DMS53 treated with DMSO at 0.1 percent for 48 hours (cell line): ENCODE data around the gene BAHCC1.

Source experiments
- DNase-seq: peaks from one replicate; lab custom pipeline; 2025; ENCODE audit not compliant: unreplicated experiment; lab: John Stamatoyannopoulos, UW

BAHCC1 gene

DNA sequence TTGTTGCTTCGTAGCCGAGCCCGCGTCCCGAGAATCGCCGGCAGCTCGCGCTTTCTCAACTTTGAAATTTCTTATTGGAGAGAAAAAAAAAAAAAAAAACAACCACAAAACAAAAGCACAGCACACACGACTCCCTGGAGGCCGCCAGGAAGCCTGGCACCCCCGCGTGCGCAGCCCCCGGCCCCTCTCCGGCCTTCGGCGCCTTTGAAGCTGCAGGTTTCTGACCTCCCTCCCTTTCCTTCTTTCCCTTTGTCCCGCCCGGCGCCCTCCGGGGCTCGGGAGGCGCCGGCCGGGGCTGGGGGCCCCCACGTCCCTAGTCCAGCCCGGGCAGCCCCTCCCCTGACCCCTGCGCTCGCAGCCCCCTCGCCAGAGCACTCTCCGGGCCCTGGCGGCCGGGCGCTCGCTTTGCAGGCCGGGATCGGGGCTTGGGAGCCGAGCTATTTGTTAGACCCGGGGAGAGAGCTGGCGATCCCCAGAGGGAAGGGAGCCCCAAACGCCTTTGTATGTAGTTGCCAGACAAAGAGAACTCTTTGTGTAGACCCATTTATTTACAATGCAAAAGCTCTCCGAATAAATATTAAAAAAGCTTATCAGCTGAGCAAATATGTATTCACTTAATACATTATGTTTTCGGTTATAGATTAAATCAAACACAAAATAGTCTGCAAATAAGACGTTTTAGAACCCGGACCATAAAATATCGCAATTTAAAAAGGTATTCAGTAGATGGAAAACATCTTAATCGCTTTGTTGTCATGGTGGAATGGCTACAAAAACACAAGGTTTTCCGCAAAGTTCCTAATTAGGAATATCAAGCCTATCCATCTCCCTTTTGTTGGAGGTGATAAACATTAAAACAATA is 2.3 kb downstream of the BAHCC1 start:
- peak; percentile 27 for DNase-seq

DNA sequence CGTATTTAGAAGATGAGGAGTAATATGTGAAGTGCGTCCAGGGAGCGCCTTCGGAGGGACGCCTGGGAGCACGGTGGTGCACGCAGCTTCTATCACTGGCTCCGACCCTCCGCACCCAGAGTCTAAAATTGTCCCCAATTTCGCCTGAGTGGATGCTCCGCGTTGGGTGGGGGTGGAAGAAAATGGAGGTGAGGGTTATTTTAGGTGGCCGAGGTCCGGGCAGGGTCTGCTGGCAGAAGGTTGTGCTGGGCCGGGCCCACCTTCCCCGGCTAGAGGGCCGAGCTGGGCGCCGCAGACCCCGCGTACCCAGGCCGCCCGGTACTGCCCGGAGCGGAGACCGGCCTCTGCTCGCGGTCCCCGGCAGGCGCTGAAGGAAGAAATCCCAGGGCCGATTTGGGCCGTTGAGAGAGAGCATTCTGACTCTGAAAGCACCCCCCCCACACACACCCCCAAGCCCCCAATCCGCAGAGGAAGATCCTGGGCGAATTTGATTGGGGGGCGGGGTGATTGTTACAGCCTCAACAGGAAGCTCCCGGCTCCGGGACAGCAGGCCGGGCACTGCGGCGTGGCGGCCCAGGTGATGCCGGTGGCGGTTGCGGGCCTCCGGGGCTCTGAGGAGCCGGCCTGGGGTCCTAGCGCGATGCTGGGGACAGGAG is 3.0 kb downstream of the BAHCC1 start:
- DNase-seq: peak; percentile 17

DNA sequence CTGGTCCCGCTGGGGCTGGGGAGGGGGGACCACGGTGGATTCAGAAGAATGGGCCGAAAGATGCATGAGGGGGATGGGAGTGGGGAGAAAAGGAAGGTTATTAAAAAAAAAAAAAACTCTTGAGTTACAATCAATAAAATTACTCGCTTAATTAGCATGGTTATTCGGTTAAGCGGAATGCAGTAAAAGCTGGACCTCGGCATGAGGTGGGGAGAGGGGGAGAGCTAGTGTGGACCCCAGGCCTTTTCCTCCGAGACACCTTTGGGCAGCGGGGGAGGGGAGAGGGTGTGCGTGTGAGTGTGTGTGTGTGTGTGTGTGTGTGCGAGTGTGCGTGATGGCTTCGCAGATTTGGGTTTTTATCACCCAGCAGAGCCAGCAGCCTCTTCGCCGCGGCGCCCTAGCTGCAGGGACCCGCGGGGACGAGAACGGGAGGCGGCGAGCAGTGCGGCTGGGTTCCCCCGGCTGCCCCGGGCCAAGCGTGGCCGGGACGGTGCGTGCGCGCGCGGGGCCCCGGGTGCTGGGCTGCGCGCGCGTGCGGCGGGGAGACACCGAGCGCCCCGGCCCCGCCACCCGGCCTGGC is 3.7 kb downstream of the BAHCC1 start:
- no peak for DNase-seq

DNA sequence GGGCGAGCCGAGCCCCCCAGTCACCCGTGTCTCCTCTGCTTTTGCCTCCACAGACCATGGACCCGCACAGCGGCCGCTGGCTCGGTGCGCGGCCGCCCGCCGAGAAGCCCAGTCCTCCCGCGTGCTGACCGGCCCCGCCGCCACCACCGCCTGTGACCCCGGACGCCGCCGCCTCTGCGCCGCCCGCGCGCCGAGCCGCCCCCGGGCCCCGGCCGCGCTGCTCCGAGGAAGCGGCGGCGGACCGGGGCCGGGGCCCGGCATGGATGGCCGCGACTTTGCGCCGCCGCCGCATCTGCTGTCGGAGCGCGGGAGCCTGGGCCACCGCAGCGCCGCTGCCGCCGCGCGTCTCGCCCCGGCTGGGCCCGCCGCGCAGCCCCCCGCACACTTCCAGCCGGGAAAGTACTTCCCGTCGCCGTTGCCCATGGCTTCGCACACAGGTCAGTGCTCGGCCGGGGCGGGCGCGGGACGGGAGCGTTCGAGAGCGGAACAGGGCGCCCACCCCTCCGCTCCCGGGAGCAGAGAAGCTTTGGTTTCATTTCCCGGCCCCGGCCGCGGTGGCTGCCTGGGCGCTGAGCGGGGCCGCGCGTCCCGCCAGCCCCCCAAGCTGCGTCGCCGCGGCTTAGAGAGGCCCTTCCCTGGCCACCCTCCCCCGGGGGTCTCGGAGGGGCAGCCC is 4.4 kb downstream of the BAHCC1 start:
- DNase-seq: peak; percentile 22

DNA sequence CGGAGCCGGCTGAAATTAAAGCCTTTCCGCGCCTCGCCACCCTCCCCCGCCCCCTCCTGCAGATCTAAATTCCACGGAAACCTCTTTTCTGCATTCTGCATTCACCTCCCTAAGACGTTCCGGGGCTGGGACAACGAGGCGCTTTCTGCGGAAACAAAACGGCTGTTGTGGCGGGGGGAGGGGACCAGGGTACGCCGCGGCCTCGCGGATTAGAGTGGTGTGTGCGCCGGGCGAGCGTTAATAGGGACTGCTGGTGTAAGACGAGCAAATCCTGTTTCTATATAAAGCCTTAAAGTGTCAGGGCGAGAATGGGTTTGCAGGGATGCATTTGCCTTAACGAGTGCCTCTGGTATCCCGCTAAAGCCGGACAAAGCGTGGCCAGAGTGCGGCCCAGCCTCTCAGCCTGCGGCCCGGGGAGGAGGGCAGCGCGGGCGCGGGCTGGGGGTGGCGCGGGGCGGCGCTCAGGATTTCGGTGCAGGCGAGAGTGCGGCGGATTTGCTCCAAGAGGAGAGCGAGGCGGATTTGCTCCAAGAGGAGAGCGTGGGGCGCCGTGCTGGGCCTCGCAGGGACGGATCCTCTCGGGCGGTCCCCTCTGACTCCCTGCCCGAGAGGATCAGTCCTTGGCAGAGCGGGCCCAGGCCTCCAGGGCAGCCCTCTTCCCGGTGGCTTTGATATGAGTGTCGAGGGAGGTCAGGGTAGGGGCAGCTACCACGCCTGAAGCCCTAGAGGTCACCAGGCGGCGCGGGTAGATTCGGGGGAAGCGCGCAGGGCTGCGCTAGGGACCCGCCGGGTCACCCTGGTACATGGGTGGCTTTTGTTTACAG is 5.1 kb downstream of the BAHCC1 start:
- DNase-seq: peak; percentile 22

DNA sequence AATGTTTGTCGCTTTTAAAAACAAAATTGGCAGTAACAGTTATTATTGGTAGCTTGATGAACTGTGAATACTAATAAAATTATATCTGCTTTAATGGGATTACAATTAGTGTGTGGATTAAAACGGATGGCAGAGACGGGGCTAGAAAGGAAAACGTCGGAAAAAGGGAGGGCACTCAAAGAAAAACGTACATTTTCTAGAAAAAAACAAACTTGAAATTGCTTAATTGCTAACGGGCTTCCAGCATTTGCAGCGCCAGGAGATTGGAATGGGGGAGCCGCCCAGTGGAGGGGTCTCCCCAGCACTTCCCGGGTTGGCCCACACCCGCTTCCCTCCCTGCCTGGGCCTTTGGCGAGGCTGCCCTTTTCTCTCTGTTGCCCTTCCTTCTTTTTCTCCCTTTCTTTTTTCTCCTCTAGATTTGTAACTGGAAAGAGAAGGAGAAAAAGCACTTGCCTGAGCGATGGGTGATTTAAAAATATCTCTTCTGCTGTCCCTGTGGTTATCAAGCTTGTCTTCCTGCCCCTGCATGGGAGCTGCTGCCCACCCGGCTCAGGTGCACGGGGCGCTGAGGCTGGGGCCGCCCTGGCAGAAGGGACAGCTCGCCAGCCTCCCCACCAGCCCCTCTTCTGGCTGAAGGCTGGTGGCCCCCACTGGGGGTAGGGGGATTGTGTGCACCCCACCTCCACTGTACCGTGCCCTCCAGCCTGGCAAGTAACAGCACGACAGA is 5.9 kb downstream of the BAHCC1 start:
- no peak for DNase-seq

DNA sequence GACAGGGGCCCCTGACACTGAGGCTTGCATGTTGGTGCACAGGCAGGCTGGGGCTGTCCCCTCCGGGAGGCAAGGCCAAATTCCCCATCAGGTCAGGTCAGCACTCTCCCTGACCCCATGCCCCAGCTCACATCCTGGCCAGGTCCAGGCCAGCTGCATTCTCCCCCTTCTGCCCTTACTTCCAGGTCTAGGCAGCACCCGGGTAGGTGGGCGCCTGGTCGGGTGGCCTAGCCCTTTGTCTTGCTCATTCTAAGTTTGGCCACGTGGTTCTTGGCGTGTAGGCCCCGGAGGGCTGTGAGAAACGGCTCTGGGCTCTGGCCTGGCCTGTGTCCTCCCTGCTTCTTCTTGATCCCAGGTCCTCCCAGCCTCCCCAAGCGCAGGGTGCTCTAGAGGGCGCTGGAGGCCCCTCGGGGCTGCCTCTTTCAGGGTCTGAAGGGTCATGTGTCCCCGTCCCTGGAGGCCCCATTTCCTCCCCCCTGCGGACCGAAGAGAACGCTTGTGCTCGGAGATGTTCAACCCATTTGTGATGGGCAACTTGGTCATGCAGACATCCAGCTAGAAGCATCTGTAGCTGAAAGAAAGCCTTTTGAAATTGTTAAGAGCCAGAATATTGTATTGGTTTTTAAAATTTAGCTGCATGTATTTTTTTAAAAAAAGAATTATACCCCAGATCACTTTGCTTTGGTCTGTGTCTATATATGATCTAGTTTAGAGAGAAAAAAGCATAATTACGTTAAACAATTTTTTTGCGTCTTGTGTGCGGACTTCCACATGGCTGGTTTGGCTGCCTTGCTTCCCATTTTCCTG is 6.7 kb downstream of the BAHCC1 start:
- no peak for DNase-seq

DNA sequence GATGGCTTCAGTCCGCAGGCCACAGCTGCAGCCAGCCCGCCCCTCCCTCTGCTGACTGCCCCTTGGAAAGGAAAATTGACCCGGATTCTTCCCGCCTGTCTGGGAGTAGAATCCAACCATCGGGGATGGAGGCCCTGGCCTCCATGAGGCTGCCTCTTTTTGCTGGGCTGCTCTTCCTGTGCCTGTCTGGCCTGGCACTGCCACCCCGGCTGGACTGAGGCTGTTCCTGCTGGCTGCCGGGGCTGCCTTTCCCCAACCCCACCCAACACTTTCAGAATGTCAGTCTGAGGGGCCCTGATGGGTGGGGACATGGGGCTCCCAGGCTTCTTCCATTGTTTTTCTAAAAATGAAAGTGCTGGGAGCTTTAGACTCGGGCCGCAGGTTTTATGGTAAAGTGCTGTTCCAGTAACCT is 7.3 kb downstream of the BAHCC1 start:
- DNase-seq: no peak

DNA sequence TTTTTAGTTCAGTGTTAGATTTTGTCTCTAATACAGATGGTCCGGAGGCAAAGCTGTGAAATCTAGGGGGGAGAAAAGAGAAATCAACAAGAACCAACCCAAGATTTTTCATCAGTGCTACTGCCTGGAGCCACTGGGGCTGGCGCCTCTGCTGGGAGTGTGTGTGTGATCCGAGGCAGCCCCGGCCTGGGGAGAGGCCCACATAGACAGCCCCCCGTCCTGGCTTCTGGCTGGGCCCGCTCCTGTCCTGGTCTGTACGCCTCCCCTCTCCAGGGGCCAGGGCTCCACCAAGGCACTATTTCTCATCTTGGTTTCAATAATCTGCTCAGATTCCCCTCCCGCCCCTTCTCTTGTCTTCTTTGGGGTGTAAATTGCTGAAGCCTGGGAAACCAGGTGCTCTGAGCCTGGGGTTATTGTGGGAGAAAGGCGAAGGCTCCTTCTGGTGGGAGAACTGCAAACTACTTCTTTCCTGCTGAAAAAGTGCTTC is 7.8 kb downstream of the BAHCC1 start:
- DNase-seq: no peak

DNA sequence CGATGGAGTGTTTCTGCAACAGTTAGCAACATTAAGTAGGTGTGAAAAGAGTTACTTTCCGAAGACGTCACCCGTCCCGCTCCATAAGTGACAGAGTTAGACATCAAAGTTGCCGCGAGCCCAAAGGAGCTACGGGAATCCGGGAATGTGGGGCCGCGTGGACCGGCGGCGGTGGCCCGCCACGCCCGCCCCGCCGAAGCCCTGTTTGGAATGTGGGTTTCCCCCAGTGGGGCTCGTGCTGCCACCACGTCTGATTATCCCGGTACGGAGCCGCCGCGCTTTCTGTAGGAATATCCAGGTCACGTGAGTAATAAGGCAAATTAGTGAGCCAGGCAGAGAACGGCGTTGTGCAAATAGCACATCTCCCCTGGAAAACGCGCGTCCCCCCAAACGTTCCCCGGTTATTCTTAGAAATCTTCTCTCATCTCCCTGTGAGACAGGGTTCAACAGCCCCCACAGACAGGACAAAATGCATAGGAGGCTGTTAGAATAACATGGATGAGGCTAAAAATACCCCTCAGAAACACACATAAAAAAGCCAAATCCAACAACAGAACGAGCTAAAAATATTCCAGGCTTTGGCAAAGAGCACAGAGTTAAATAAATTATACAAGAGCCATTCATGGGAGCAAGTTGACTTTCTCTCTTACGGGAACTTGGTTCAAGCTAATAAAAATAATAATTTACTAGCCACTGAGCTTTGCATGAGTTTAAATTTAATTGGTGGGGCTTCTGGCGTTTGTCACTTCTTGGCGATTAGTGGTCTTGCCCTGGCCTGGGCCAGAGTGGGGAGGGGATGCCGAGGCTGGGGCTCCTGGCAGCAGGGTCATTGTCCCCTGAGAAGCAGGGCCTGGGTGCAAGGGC is 8.6 kb downstream of the BAHCC1 start:
- DNase-seq: no peak

DNA sequence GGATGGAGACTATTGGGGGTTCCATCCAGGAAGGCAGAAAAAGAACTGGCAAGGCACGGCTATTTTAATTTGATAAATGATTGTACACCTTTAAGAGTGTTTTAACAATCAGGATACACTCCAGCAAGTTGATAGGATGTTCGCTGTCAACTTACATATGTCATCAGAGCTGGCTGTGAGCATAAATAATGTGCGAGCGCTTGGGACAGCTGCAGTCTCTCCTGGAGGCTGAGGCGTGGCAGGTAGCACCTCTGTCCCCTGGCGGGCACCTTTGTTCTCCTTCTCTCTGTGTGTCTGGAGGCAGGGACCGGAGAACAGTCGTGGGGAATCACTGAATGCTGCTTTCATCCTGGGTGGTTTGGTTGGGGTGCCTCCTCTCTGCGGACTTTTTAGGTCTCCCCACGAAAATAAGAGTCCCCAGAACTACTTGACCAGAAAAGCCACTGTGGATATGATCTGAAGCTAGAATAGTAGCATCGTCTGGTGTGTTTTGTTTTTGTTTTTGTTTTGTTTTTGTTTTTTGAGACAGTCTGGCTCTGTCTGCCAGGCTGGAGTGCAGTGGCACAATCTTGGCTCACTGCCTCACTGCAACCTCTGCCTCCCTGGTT is 9.4 kb downstream of the BAHCC1 start:
- no peak for DNase-seq

DNA sequence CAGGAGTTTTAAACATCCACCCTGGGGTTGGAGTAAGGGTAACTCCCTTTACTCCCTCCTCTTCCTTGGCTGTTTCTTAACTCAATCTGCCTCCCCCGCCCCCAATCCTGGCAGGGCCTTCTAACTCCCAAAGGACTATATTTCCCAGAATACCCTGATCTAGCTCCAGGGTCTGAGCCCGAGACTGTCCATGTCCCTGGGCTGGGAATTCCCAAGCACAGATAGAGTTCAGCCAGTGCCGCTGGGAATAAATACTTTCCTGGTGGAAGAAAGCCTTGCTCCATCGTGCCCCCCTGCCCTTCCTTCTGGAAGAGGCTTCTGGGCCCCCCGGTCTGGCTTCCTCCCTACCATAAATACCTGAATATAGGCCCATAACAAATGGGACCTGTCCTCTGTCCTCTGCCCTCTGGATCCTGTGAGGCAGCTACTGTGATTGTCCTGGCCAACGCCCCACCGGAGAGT is 10.2 kb downstream of the BAHCC1 start:
- DNase-seq: no peak

DNA sequence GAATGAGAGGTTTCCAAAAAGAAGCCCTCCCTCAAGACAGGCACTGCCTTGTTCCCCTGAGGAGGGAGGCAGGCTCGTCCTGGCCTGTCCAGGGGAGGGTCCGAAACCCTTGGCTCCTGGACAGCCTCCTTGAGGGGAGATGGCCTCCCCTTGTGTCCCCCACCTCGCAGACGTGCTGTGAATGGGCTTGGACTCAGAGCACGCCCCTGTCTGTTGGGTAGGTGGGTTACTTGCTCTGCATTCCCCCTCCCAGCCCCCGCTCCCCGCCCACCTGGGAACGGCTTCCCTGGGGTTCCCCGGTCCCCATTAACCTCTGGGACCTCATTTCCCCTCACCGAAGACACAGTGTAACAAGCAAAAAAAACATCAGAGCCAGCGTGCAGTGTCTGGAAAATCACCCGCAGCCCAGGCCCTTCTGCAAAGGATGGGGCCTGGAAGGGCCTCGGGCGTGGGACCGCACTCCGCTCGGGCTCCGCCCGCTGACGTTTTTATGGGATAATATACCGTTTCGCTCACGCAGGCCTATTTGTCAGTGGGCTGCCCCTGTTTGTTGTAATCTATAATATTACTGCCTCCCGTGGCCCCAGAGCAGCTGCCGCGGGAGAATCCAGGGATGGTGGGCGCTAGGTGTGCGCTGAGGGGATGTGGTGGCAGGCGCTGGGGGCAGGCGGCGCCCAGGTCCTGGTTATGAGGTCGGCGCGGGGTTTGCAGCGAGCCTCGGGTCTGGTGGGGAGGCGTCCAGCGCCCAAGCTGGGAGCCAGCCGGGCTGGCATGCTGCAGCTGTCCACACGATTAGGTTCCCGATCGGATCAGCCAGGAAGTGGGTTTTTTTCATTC is 11.1 kb downstream of the BAHCC1 start:
- DNase-seq: no peak

DNA sequence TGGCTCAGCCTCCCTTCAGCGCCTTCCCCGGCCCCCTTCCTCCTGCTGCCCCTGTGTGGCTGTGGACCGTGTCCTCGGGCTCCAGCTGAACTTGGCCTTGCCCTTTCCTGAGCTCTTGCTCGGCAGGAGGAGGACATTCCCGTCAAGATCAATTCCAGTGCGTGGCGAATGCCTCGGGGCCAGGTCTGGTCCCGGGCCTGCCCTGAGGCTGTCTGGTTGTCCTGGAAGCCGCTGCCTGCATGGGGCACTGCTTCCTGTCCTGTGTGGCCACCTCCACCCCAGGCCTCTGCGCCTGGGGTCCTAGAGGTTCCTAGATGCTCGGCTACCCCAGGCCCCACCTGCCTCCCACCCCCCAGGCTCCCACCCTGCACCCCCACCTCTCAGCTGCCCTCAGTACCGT is 12.8 kb downstream of the BAHCC1 start:
- no peak for DNase-seq

DNA sequence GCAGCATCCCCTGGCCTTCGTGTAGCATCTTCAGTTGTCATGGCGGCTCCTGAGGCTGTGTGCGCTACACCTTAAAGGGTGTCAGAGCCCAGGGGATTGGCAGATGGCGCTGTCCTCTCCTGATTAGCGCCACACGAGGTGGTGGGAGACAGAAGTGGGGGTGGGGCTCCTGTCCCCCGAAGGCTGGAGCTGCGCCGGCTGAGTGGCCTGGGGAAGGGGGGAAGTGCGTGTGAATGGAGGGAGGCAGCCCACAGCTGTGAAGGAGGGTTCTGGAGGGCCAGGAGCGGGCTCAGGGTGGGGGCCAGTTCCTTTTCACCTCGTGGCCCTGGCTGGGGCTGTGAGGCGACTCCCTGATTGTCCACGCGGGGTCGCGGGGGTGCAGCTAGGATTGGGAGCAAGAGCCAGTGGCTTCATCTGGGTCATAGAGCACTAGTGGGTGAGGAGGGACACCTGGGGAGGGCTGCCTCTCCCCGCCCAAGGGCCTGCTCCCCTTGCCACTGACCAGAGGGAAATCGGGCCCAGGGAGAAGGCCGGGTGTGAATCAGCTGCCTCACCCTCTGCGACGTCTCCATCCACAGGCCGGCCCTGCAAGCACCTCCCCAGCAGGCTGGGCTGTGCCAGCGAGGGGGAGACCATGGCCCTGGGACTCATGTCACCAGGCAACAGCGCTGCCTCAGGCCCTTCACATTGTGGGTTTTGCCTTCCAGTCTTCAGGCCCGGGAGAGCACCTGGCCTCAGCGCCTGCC is 14.1 kb downstream of the BAHCC1 start:
- DNase-seq: no peak

DNA sequence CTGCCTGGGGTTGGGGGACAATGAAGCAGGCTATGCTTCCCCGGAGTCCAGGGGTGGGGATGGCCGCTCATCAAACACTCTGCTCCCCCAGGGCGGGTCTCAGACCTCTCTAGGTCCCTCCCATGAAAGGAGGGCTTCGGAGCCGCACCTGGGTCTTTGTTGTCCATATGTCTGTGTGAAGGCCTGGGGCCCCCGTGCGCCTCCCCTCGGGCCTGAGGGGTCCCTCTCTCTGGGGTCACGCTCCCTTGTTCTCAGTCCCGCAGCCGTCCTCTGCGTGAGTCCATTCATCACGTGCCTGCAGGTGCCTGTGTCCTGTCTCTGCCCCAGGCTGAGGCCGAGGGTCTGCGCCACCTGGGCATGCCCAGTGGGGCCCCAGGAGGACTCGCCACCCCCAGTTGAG is 15.6 kb downstream of the BAHCC1 start:
- DNase-seq: no peak
